Activated gamma-delta T cell treated with Interleukin-2 at 50 U/mL for 16 hours (primary cell): ENCODE results near the gene MAP4K4.

Experiments used
- DNase-seq: peaks from one replicate; pipeline ENCODE4 v3.0.0-alpha.2; 2020

The MAP4K4 gene

GRCh38 chr2:101846973-101847372, 149.5 kb downstream of the MAP4K4 start:
- DNase-seq, result no peak

DNA sequence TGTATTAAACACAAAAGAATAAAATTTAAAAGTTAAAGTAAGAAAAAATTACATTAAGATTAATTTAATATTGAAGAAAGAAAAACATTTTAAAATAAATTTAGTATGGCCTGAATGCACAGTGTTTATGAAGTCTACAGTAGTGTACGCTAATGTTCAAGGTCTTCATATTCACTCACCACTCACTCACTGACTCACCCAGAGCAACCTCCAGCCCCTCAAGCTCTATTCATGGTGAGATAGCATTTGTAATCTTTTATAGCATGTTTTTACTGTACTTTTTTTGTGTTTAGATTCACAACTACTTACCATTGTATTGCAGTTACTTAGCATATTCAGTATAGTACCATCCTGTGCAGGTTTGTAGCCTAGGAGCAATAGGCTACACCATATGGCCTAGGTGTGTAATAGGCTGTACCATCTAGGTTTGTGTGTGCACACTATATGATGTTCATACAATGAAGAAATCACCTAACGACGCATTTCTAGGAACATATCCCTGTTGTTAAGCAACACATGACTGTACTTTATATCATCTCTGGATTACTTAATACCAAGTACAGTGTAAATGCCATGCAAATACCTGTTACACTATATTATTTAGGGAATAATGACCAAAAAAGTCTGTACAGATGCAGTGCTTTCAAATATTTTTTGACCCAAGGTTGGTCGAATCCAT, 150.3 kb downstream of the MAP4K4 start:
- no peak for DNase-seq

DNA sequence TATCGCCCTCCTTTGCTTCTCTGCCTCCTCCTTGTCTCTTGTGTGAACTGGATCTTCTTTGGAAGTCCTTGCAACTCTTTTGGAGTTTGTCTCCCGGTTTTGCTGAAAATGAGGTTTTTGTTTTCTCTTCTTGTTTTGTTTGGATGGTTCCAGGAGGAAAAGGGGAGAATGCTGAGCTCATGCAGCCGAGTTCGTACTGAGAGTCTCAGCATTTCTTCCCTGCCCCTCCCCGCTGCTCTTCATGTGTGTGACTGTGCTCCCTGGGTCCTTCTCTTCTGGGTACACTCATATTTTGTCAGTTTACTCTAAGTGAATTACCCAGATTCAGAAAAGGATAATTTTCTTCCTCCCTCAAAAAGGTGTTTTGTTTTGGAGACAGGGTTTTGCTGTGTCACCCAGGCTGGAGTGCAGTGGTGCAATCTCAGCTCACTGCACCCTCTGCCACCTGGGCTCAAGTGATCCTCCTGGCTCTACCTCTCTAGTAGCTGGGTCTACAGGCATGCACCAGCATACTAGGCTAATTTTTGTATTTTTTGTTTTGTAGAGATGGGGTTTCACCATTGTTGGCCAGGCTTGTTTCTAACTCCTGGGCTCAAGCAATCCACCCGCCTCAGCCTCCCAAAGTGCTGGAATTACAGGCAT, 151.4 kb downstream of the MAP4K4 start:
- no peak for DNase-seq

GRCh38 chr2:101850450-101850849, 152.9 kb downstream of the MAP4K4 start:
- no peak for DNase-seq

GRCh38 chr2:101850991-101851390, 153.5 kb downstream of the MAP4K4 start:
- DNase-seq, result no peak

DNA sequence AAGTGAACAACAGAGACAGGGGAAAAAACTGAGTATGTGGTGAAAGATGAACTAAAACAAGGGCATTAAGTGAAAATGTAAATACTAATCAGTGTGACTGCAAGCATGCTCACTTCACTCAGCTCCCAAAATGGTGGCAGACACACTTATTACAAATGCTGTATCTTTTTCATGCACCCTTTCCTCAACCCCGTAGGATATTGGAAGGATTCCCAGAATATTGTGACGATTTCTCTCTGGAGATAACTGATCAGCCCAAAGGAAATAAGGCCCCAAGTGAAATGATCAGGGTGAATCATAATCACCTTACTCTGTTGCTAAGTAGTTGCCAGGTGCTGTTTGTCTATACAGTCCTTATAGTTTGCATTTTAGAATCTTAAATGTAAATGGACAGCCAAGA, 155.3 kb downstream of the MAP4K4 start:
- no peak for DNase-seq

- no peak for DNase-seq
Observed at GRCh38 chr2:101854877-101855276, 157.4 kb downstream of the MAP4K4 start.

DNA sequence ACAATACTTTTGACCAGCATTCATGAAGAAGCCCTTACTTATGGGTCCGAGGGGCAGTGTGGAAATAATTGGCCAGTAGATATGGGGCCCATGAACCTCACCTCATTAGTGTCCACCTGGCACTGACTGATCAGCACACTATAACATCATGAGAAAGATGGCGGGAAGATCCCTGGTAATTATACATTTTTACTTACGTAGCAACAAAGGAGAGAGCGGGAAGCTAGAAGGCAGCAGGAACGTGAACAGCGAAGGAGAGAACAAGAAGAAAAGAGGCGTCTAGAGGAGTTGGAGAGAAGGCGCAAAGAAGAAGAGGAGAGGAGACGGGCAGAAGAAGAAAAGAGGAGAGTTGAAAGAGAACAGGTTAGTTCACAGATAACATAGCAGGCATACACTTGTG, 158.3 kb downstream of the MAP4K4 start:
- DNase-seq, result no peak

DNA sequence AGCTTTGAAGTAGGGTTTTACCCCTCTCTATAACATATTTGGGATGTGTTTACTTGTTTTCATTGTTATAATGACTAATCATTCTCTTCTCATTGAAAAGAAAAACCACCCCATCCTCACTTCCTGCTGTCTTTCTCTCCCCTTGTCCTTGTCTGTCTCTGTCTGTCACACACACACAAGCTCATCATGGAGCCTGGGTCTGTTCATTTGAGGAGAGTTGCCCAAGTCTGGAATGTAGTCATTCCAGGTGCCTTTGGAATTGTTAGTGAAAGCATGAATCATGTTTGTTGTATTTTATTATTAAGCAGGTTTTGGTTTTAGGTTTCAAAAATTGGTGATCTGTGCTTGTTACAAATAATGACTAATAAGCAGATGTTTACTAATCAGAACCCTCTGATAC, 160.7 kb downstream of the MAP4K4 start:
- no peak for DNase-seq

- no peak for DNase-seq
Observed at GRCh38 chr2:101858910-101859309, 161.4 kb downstream of the MAP4K4 start.

DNA sequence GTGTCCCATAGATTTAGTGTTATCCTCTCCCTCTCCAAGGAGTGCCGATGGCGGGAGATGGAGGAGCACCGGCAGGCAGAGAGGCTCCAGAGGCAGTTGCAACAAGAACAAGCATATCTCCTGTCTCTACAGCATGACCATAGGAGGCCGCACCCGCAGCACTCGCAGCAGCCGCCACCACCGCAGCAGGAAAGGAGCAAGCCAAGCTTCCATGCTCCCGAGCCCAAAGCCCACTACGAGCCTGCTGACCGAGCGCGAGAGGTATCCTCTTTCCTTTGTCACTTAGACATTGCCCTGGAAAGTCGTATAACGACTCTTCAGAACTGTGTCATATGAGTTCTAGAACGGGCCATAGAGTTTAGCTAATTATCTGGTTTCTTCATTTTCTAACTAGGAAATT, 162.1 kb downstream of the MAP4K4 start:
- no peak for DNase-seq

DNA sequence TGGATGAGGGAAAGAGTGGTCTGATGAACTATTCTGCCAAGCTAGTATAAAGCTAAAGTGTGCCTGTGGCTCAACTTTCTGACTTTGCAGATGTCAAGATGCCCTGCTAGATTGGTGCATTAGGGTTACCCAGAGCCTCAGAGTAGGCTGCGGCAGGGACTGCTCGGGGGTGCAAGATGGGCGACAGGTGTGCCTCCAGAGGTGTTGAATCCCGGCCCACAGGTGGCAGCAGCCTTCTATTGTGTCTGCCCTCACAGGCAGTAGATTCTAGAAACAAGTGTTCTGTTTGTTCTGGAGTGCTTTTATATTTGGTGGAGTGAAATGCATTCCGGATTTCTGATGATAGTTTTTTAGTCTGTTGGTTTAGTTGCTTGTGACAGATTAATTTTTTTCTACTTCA, 162.7 kb downstream of the MAP4K4 start:
- no peak for DNase-seq

GRCh38 chr2:101860782-101861181, 163.3 kb downstream of the MAP4K4 start:
- DNase-seq, result no peak

DNA sequence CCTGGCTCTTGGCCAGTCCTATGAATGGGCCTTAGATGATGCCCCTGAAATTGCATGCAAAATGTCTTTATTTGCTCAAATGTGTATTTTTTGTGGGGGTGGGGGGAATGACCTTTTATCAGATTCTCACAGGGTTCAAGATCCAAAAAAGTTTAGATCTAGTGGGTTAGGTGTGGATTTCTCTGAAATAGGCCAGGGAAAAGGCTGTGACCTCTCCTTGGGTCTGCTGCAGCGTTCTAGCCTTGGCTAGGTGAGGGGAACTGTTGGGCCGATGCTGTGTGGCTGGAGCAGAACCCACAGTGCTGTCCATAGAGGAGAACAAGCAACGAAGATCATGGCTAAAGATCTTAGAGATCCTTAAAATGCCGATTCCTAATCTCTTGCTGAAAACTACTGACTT, 163.9 kb downstream of the MAP4K4 start:
- no peak for DNase-seq

DNA sequence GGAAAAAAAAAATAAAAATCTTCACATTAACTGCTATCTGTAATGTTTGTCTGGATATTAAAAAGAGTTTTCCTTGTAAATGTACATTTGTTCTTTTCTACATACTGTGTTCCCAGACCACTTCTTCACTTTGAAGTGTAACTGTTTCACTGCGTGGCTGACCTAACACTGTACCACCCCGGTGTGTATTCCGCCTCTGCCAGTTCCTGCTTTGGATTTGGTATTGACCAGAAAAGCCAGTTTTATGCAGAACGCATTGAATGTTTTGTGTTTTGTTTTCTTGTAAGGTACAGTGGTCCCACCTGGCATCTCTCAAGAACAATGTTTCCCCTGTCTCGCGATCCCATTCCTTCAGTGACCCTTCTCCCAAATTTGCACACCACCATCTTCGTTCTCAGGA, 166.0 kb downstream of the MAP4K4 start:
- no peak for DNase-seq

DNA sequence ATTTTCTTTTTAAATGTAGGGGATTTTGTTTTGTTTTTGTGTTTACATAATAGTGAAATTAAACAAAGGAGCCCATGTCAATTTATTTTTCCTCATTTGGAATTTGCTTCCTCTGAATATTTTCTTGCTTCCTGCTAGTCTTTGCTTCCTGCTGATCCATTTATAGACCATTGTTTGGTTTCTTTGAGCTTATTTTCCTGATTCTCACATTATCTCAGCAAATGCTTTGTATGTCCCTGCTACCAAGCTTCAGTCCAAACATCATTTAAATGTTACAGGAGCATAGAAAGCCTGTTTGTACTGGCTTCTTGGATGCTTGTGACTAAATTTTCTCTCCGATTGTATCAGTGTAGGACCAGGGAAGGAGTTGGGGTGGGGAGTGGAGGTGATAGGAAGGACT, 166.9 kb downstream of the MAP4K4 start:
- DNase-seq, result no peak

- DNase-seq, result no peak
Observed at GRCh38 chr2:101868525-101868924, 171.0 kb downstream of the MAP4K4 start.

DNA sequence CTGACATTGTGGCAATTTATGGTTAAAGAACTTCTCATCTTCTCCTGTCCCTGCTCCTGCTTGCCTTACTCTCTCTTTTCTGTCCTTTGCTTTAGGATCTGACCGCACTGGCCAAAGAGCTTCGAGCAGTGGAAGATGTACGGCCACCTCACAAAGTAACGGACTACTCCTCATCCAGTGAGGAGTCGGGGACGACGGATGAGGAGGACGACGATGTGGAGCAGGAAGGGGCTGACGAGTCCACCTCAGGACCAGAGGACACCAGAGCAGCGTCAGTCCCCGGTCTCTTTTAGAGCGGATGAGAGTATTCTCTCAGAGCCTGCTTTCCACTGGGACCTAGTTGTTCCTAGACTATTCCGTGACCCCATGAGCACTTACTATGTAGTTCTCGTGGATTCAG, 172.0 kb downstream of the MAP4K4 start:
- no peak for DNase-seq

DNA sequence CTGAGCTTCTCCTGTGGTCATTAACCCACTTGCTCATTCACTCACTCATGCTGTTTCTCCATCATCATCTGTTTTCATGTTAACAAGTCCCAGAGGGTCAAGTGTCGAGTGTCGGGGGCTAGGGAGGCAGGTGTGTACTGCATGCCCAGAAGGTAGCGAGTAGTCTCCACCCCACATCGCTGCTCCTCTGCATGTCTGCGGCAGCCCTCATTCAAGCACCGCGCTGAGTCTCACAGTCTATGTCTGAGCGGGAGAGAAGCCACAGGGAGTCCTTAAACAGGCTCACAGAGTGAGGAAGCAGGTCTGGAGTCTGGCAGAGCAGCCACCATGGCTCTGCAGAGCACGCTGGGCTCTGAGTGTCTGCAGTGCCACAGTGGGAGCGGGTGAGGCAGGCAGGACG, 172.9 kb downstream of the MAP4K4 start:
- no peak for DNase-seq

- no peak for DNase-seq
Observed at GRCh38 chr2:101871480-101871879, 174.0 kb downstream of the MAP4K4 start.

DNA sequence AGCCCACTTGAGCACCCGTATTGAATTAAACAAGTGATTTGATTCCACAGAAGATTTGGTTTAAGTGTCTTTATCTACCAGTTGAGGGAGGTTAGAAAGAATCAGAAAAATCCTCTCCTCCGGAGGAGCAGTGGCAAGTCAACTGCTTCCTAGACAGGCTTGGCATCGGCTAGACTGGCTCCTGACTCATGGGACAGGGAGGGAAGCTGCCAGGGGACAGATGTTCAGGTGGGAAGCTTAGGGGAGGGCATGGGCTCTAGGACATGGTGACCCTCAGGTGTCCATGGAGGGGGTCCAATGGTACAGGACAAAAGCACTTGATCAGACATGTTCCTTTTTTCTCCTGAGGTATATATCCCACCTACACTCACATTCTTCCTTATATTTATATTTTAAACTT, 175.0 kb downstream of the MAP4K4 start:
- DNase-seq, result no peak

DNA sequence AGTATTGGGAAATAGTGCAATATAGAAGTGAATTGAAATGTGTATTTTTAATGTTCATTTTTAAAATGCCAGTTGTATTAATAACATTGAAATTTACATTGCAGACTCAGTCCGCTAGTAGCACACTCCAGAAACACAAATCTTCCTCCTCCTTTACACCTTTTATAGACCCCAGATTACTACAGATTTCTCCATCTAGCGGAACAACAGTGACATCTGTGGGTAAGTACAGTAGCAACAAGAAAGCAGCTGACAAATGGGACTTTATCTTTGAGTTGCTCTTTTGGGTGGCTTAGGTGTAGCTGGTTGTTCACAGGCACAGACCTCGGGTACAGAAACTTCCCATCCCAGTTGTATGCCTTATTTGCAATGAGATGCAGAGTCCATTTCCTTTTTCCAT, 176.0 kb downstream of the MAP4K4 start:
- DNase-seq, result no peak

- no peak for DNase-seq
Observed at GRCh38 chr2:101874069-101874468, 176.6 kb downstream of the MAP4K4 start.

DNA sequence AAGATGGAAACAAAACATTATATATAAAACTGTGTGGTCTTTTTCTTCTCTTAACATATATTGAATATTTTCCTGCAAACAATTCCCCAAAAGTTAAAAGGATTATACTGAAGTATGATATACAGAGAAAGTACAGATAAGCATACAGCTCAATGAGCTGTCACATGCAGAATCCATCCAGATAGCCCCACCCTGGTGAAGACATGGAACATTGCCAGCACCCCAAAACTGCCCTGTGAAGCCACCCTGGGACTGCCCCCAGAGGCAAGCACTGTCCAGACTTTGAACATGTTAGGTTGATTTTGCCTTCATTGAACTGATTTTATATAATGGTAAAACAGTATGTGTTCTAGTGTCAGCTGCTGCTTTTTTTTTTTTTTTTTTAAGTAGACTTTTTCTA, 182.0 kb downstream of the MAP4K4 start:
- no peak for DNase-seq

DNA sequence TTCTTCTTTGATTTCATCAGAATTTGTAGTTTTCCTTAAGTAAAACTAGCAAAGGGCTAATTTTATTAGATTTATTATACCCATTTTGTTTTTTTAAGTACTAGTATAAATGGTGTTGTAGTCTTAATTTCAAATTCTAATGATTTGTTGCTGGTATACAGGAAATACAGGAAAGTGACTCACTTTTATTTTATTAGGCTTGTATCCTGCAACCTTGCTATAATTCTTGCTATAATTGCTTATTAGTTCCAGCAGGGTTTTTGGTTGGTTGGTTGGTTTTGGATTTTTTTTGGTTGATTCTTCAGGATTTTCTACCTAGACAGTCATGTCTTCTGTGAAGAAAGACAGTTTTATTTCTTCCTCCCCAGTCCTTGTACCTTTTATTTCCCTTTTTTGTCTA, 183.6 kb downstream of the MAP4K4 start:
- no peak for DNase-seq
